OCI-LY7 (cell line): ENCODE measurements around the gene SRPRA.

Experiments used
- CTCF ChIP-seq: fragments of 200-600 bp; sonication (generic); conservative IDR thresholded peaks from 2 replicates; pipeline ENCODE4 v1.5.1; 2014; ENCODE audit warnings: mild to moderate bottlenecking, antibody characterized with exemption, low read length, moderate library complexity, mixed read lengths
- EZH2phosphoT487 ChIP-seq: fragments of 200-600 bp; sonication (generic); IDR thresholded peaks from 2 replicates; pipeline ENCODE4 v1.6.1; 2018; ENCODE audit warnings: low read depth, borderline replicate concordance, mild to moderate bottlenecking, mixed run types, antibody characterized with exemption, low read length, moderate library complexity, mixed read lengths

GRCh38 chr11:126226334-126227084 lies 42.2 kb downstream of the SRPRA start:
- TF ChIP-seq CTCF (no peak), EZH2phosphoT487 (no peak)
